Psoas muscle (tissue), 7 donors: ENCODE measurements around the gene GJA9. TPM values are rescaled to one million over a fixed set of nuclear protein-coding genes. Genes with fewer than 3 reads are reported as not detected.

Experiments used
- polyA plus RNA-seq, 3 donors: library from polyadenylated mRNA; stranded (reverse); fragments of 200-250 nt; gene quantifications; one replicate each; pipeline ENCODE4 v1.2.3, GENCODE V29; 2013
- total RNA-seq, 4 donors: library from RNA; stranded (reverse); fragmentation: NEBNext Ultra II Directional in 2 of 4; extraction: Animal tissue kit (Norgen Biotek cat#: 25700) in 2 of 4; gene quantifications; one replicate each; pipeline versions ENCODE4 v1.2.1 to v1.2.4, GENCODE V29; 2021 to 2023
- donor health status: healthy with polysubstance abuse.
- donor health status: DM: no; HTN: no; CAD: no; lungs with moderate emphysema.
- donor health status: Bipolar disorder and iron deficiency.
- donor health status: healthy.
- donor health status: DM: no; HTN: no; CAD: no.
- donor health status: DM: no; HTN: no; CAD: no.
- donor health status: DM: yes; HTN: yes; CAD: no.

Gene GJA9
- total and polyA plus RNA-seq, 7 donors = not detected

Other genes with a start within 250 kb of the GJA9 start
- 10 to 100 TPM; 11.6 to 18.4 (median 15.6) TPM for gene RRAGC, start 21.8 kb downstream of the GJA9 start, total RNA-seq
- gene RRAGC, start 21.8 kb downstream of the GJA9 start, polyA plus RNA-seq = 10 to 100 TPM; 13.8 to 29.3 (median 15.7) TPM
- gene MYCBP, start 8.2 kb downstream of the GJA9 start, total RNA-seq = 10 to 100 TPM in 2 of 4 donors, 1 to 10 TPM in 2; 6.6 to 21.4 (median 10.5) TPM
- 10 to 100 TPM in 2 of 3 donors, 1 to 10 TPM in 1; 7.2 to 27.9 (median 11.7) TPM for gene MYCBP, start 8.2 kb downstream of the GJA9 start, polyA plus RNA-seq
- not detected for gene RHBDL2, start 60.2 kb upstream of the GJA9 start, total RNA-seq
- under 1 TPM; 0.09 to 0.31 (median 0.16) TPM for gene RHBDL2, start 60.2 kb upstream of the GJA9 start, polyA plus RNA-seq
- 10 to 100 TPM; 20.0 to 41.7 (median 35.0) TPM for gene AKIRIN1, start 109.7 kb upstream of the GJA9 start, total RNA-seq
- gene AKIRIN1, start 109.7 kb upstream of the GJA9 start, polyA plus RNA-seq = 10 to 100 TPM; 27.6 to 65.3 (median 32.8) TPM
- 100 to 1,000 TPM; 276 to 407 (median 350) TPM for gene NDUFS5, start 144.8 kb upstream of the GJA9 start, total RNA-seq
- 100 to 1,000 TPM; 629 to 910 (median 836) TPM for gene NDUFS5, start 144.8 kb upstream of the GJA9 start, polyA plus RNA-seq